Psoas muscle (tissue), 8 donors: ENCODE measurements around the gene KRTAP9-4. TPM values are rescaled to one million over a fixed set of nuclear protein-coding genes. Genes with fewer than 3 reads are reported as not detected.
"Not testable (repeated sequence)": the region's sequence is repeated elsewhere in the genome, so short reads cannot be mapped to it uniquely, and the experiment has no call there.

Experiments used
- ATAC-seq, 4 donors: fragments of 200-7000 bp; cut with Tn5 transposase; one replicate each; pipeline ENCODE4 v1.9.1; 2020; ENCODE audit warnings: moderate library complexity in 3 of 4, mild to moderate bottlenecking in 2 of 4
- DNase-seq, 2 donors: peaks; one replicate each; pipeline ENCODE4 v3.0.0-alpha.2; 2020
- H3K27ac ChIP-seq: fragments of 200-600 bp; one replicate; pipeline ENCODE4 v1.8.0; 2022
- H3K27me3 ChIP-seq, 3 donors: fragments of 200-600 bp in 1 of 3; one replicate each; pipeline versions ENCODE4 v1.6.1 to v1.8.0; 2013 to 2022; ENCODE audit warnings: low read length in 2 of 3, mild to moderate bottlenecking in 2 of 3, moderate library complexity in 1 of 3; ENCODE audit not compliant: insufficient read depth in 3 of 3
- H3K36me3 ChIP-seq, 2 donors: fragments of 200-600 bp in 1 of 2; one replicate each; pipeline versions ENCODE4 v1.6.1 to v1.8.0; 2013 to 2022; ENCODE audit warnings: low read depth in 1 of 2, mild to moderate bottlenecking in 1 of 2, moderate library complexity in 1 of 2; ENCODE audit not compliant: insufficient read depth in 1 of 2
- H3K4me1 ChIP-seq: fragments of 200-600 bp; one replicate; pipeline ENCODE4 v1.8.0; 2022
- H3K4me3 ChIP-seq: fragments of 200-600 bp; one replicate; pipeline ENCODE4 v1.8.0; 2022; ENCODE audit warnings: mild to moderate bottlenecking
- H3K9me3 ChIP-seq: fragments of 200-600 bp; one replicate; pipeline ENCODE4 v1.8.0; 2022
- WGBS, 3 donors: extraction: QIAGEN DNeasy Blood & Tissue Kit; methylation state at CpG; one replicate each; pipeline versions ENCODE4 v1.1.6 to v1.1.7; 2013; 5-methylcytosine and 5-hydroxymethylcytosine counted together
- intact Hi-C, 2 donors: fragments of 100-400 bp; cut with DNase I; formaldehyde crosslinking; loops; one replicate each; pipeline versions ENCODE4 v1.11.0 to v1.14.2; 2022
- polyA plus RNA-seq, 3 donors: library from polyadenylated mRNA; stranded (reverse); fragments of 200-250 nt; gene quantifications; one replicate each; pipeline ENCODE4 v1.2.3, GENCODE V29; 2013
- total RNA-seq, 4 donors: library from RNA; stranded (reverse); fragmentation: NEBNext Ultra II Directional in 2 of 4; extraction: Animal tissue kit (Norgen Biotek cat#: 25700) in 2 of 4; gene quantifications; one replicate each; pipeline versions ENCODE4 v1.2.1 to v1.2.4, GENCODE V29; 2021 to 2023
- TF ChIP-seq, protein P1 (sequence below): fragments of 200-600 bp; IDR thresholded peaks from one replicate; pipeline ENCODE4 v1.8.0; 2022; ENCODE audit warnings: antibody characterized with exemption
- donor health status: healthy with polysubstance abuse.
- donor health status: DM: no; HTN: no; CAD: no; lungs with moderate emphysema.
- donor health status: Bipolar disorder and iron deficiency.
- donor health status: healthy.
- donor health status: DM: yes; HTN: yes; CAD: no.
- donor health status: DM: no; HTN: no; CAD: no.
- donor health status: DM: no; HTN: no; CAD: no.
- donor health status: DM: yes; HTN: yes; CAD: no.

Gene KRTAP9-4
- total and polyA plus RNA-seq, 7 donors, result not detected

DNA sequence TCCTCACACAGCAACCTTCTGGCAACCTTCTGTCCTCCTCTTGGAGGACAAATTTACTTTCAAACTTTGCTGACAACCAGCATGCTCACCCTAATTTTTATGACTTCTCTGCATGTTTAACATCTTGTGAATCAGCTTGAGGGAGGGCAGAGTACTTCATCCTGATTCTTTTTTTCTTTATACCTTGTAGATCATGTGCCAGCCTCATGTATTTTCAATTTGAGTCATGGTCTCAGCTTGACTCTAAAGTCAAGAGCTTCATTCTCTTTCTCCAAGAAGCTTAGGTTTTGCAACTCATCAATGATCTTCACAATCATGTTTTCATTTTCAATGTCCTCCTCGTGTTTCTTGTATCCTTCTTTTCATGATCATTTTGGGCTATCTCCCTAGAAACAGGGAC lies 22.4 kb downstream of the KRTAP9-4 start:
- DNase-seq (no peak), ATAC-seq (no peak)
- WGBS, 3 donors, result 53 to 57% methylated on average over 1 of the region's 1 CpG; no CpG with 5 or more reads in 1 of the 3 donors
- H3K27me3 ChIP-seq, result no peaks in the 10 kb centered on the region
- H3K27ac ChIP-seq, result no peak overlapping the region
- no peaks in the 10 kb centered on the region for H3K9me3 ChIP-seq
- intact Hi-C loops, result no loop called here
- H3K36me3 ChIP-seq, result no peaks in the 10 kb centered on the region
- H3K4me3 ChIP-seq, result no peak overlapping the region
- TF ChIP-seq, protein P1, sequence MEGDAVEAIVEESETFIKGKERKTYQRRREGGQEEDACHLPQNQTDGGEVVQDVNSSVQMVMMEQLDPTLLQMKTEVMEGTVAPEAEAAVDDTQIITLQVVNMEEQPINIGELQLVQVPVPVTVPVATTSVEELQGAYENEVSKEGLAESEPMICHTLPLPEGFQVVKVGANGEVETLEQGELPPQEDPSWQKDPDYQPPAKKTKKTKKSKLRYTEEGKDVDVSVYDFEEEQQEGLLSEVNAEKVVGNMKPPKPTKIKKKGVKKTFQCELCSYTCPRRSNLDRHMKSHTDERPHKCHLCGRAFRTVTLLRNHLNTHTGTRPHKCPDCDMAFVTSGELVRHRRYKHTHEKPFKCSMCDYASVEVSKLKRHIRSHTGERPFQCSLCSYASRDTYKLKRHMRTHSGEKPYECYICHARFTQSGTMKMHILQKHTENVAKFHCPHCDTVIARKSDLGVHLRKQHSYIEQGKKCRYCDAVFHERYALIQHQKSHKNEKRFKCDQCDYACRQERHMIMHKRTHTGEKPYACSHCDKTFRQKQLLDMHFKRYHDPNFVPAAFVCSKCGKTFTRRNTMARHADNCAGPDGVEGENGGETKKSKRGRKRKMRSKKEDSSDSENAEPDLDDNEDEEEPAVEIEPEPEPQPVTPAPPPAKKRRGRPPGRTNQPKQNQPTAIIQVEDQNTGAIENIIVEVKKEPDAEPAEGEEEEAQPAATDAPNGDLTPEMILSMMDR, result no peak
- H3K4me1 ChIP-seq, result no peaks in the 10 kb centered on the region

DNA sequence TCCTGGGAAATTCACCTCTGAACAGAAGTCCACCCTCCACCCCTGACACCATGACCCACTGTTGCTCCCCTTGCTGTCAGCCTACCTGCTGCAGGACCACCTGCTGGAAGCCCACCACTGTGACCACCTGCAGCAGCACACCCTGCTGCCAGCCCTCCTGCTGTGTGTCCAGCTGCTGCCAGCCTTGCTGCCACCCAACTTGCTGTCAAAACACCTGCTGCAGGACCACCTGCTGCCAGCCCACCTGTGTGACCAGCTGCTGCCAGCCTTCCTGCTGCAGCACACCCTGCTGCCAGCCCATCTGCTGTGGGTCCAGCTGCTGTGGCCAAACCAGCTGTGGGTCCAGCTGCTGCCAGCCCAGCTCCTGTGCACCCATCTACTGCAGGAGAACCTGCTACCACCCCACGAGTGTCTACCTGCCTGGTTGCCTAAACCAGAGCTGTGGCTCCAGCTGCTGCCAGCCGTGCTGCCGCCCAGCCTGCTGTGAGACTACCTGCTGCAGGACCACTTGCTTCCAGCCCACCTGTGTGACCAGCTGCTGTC lies 26.2 kb downstream of the KRTAP9-4 start, which contains the start of gene KRTAP9-7:
Gene KRTAP9-7 (plus strand): TSS at position 51 of the 543 bp plus-strand sequence. CDS start 0 bp downstream, at position 51.
- ATAC-seq, H3K27me3 ChIP-seq, H3K36me3 ChIP-seq, DNase-seq, H3K9me3 ChIP-seq, H3K4me1 ChIP-seq, H3K4me3 ChIP-seq, H3K27ac ChIP-seq: not testable (repeated sequence)
- WGBS, 3 donors, result 69 to 74% (median 74%) methylated on average over 3 of the region's 3 CpGs
- intact Hi-C loops, result loop anchor here in 1 of 2 donors (2.0 kb wide), 1 partner anchor 13 kb away; no protein-coding TSS in a partner anchor

DNA sequence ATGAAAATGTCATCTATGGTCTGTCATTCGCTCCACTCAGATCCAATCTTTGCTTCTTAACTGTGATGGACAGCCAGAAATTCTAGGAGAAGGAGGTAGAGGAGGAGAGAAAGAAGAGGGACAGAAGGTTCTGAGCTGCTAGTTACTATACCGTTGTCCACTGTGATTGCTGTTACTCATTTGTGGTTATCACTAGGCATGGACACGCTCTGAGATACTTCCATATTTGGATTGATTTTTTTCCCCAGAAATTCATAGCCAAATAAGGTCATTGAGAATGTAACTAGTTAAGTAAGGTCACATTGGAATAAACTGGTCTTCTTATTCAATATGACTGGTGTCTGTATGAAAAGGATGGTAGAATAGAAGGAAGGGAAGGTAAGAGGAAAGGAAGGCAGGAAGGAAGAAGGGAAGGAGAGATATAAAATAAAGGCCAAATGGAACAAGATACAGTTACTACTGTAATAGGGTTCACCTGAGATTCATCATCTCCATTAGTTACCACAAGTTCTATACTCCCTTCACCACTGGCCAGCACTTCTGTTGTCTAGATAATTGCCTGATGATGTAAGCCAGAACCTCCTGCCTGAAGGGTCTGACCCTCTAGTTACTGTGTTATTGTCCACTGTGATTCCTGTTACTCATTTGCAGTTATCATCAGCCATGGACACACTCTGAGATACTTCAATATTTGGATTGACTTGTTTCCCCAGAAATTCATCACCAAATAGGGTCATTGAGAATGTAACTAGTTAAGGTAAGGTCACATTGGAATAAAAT lies 28.9 kb downstream of the KRTAP9-4 start:
- TF ChIP-seq, protein P1, result no peak
- Histone ChIP-seq H3K27me3 (peaks cover 0 to 19% (median 4%) of the 10 kb centered on the region in 3 donors), H3K36me3 (no peaks in the 10 kb centered on the region), H3K9me3 (no peaks in the 10 kb centered on the region), H3K4me1 (no peaks in the 10 kb centered on the region), H3K4me3 (no peak overlapping the region), H3K27ac (no peak overlapping the region)
- DNase-seq, result no peak
- intact Hi-C loops, result no loop called here
- WGBS, 3 donors, result 74 to 86% (median 84%) methylated on average over 3 of the region's 3 CpGs
- ATAC-seq, result no peak

DNA sequence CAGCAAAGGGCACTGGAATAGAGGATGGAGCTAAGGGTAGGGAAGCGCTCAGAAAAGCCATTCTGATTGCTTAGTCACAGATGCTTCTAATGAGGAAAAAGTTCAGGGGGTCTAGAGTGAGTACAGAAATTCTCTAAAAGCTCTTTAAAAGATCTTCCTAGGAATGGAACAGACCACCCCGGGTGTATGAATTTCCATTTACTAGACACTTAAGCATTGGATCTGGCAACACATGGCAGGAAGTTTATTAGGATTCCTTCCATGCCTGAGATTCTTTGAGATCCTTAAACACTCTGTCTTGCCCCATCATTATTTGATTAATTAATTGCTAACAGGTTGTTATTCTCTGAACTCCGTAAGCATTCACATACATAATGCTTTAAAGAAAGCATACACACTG lies 34.6 kb downstream of the KRTAP9-4 start:
- 62 to 67% (median 64%) methylated on average over 3 of the region's 3 CpGs for WGBS, 3 donors
- intact Hi-C loops, result no loop called here
- TF ChIP-seq, protein P1, result no peak

DNA sequence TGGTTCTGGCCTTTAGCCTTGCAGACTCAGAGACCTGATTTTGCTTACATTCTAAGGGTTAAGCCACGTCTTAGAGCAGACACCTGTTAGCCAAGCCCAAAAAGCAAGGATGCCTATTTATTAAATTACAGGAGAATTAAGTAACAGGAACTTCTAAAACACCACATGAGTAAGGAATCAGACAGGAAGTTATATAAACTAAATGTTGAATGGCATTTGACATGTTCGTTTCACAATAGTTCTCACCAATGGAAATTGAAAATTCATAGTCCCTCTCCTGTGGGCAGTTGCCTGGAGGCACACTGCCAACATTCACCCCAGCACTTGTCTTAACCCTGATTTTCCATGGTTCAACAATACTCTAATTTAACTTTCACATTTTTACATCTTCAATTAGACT lies 35.1 kb downstream of the KRTAP9-4 start:
- ATAC-seq, result no peak
- Histone ChIP-seq H3K36me3 (no peaks in the 10 kb centered on the region), H3K27me3 (peaks cover 2 to 17% (median 4%) of the 10 kb centered on the region in 3 donors), H3K4me1 (no peaks in the 10 kb centered on the region), H3K27ac (no peak overlapping the region), H3K9me3 (no peaks in the 10 kb centered on the region), H3K4me3 (no peak overlapping the region)
- no peak for DNase-seq
- intact Hi-C loops, result no loop called here
- TF ChIP-seq, protein P1, result no peak
- WGBS, 3 donors, result 35 to 45% (median 38%) methylated on average over 2 of the region's 2 CpGs

More for the DNA sequence above, 34.6 kb downstream of the KRTAP9-4 start:
- no peak for ATAC-seq
- no peaks in the 10 kb centered on the region for H3K9me3 ChIP-seq
- H3K27ac ChIP-seq, result no peak overlapping the region
- no peak for DNase-seq
- no peaks in the 10 kb centered on the region for H3K36me3 ChIP-seq
- peaks cover 2 to 17% (median 4%) of the 10 kb centered on the region in 3 donors for H3K27me3 ChIP-seq
- H3K4me3 ChIP-seq, result no peak overlapping the region
- no peaks in the 10 kb centered on the region for H3K4me1 ChIP-seq
